ENCODE results near the gene BFAR.
"Not testable (repeated sequence)": the region's sequence is repeated elsewhere in the genome, so short reads cannot be mapped to it uniquely, and the experiment has no call there.

The BFAR gene

DNA sequence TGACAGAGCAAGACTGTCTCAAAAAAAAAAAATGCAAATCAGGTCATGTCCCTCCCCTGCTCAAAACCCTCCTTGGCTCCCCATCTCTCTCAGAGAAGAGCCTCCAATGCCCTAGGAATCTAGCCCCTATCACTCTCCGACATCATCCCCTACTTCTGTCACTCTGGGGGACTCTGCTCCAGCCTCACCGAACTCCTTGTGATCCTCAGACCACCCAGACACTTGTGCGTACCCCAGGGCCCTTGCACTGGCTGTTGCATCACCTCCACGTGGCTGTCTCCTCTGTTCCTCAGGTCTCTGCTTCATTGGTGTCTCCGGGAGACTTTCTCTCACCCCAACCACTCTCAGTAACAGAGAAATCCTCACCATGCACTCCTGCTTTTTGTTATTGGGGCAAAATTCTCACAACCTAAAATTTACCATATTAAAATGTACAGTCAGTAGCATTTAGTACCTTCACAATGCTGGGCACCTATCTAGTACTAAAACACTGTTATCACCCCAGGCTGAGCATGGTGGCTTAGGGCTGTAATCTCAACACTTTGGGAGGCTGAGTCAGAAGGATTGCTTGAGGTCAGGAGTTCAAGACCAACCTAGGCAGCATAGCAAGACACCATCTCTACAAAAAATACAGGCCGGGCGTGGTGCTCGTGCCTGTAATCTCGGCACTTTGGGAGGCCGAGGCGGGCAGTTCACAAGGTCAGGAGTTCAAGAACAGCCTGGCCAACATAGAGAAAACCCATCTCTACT, 46.2 kb downstream of the BFAR start:
- no peak overlapping the region for H3K27ac ChIP-seq
- TF ChIP-seq, protein P1, sequence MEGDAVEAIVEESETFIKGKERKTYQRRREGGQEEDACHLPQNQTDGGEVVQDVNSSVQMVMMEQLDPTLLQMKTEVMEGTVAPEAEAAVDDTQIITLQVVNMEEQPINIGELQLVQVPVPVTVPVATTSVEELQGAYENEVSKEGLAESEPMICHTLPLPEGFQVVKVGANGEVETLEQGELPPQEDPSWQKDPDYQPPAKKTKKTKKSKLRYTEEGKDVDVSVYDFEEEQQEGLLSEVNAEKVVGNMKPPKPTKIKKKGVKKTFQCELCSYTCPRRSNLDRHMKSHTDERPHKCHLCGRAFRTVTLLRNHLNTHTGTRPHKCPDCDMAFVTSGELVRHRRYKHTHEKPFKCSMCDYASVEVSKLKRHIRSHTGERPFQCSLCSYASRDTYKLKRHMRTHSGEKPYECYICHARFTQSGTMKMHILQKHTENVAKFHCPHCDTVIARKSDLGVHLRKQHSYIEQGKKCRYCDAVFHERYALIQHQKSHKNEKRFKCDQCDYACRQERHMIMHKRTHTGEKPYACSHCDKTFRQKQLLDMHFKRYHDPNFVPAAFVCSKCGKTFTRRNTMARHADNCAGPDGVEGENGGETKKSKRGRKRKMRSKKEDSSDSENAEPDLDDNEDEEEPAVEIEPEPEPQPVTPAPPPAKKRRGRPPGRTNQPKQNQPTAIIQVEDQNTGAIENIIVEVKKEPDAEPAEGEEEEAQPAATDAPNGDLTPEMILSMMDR (conservative IDR thresholded peaks at IDR 0.05), result no peak

DNA sequence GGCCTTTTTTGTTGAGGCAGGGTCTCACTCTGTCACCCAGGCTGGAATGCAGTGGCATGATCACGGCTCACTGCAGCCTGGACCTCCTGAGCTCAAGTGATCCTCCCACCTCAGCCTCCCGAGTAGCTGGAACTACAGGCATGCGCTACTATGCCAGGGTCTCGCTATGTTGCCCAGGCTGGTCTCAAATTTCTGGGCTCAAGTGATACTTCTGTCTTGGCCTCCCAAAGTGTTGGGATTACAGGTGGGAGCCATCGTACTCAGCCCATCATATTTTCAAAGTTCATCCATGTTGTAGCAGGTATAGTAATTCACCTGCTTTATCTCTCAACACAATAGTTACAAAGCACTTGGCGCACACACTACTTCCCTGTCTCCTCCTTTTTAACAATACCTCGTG, 47.6 kb downstream of the BFAR start:
- not testable (repeated sequence) for H3K27ac ChIP-seq

DNA sequence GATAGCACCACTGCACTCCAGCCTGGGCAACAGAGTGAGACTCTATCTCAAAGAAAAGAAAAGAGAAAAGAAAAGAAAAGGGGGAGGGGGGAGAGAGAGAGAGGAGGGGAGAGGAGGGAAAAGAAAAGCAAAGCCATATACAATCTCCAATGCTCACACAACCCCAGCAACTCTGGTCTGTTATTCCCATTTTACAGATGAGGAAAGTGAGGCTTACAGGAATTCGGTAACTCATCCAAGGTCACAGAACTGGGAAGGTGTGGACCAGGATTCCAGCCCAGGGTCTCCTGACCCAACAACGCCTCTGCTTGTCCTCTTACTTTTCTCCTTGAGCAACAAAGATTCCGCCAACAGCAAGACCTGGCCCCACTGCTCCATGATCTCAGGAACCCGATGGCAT, 48.4 kb downstream of the BFAR start:
- H3K27ac ChIP-seq, result no peak overlapping the region

DNA sequence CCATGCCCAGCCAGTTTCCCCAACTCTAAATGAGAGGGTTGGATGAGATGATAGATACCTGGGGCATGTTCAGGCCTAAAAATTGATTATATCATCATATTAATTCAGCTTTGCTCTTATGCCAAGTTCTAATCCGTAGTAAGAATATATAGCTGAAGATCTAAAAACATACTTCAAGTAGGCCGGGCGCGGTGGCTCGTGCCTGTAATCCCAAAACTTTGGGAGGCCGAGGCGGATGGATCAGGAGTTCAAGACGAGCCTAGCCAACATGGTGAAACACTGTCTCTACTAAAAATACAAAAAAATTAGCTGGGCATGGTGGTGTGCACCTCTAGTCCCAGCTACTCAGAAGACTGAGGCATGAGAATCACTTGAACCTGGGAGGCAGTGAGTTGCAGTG, 49.4 kb downstream of the BFAR start:
- H3K27ac ChIP-seq, result no peak overlapping the region
- TF ChIP-seq, protein P1 (conservative IDR thresholded peaks at IDR 0.05), result no peak

More for the DNA sequence above, 48.4 kb downstream of the BFAR start:
- TF ChIP-seq, protein P1 (conservative IDR thresholded peaks at IDR 0.05), result no peak

DNA sequence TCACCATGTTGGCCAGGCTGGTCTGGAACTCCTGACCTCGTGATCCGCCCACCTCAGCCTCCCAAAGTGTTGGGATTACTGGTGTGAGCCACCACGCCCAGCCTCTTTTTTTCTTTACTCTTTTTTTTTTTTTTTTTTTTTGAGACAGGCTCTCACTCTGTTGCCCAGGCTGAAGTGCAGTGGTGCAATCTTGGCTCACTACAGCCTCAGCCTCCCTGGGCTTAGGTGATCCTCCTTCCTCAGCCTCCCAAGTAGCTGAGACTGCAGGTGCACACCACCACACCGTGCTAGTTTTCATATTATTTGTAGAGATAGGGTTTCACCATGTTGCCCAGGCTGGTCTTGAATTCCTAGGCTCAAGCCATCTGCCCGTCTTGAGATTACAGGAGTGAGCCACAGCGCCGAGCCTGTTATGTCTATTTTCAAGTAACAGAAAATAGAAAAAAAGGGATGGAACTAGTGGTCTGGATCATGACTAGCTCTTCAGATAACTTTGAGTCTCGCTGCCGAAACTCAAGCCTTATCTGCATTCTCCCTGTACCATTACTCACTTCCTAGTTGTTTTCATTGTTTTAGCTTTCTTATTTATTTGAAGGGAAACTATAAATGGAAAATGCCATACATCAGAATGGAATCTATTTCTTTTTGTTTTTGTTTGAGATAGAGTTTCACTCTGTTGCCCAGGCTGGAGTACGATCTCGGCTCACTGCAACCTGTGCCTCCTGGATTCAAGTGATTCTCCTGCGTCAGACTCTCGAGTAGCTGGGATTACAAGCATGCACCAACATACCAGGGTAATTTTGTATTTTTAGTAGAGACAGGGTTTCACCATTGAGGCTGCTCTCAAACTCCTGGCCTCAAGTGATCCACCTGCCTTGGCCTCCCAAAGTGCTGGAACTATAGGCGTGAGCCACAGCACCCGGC, 53.4 kb downstream of the BFAR start:
- H3K27ac ChIP-seq, result not testable (repeated sequence)

DNA sequence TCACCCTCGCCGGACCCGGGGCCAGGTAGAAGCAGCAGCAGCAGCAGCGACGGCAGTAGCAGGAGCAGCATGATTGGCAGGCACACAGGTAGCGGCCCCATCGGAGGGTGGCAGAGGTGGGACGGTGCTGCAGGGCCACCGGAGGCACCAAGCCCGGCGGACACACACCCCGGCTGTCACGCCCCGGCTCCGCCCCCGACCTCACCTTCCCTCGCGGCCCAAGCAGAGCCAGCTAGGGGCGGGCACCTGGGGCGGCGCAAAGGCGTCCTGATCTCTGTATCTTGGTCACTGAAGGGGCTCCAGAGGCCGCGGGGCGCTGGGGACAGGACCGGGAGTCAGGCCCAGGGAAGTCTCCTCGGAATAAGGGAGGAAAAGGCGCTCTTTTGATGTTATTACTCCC, 61.4 kb downstream of the BFAR start, which contains the start of gene PLA2G10:
TSS of gene PLA2G10 (minus strand) at position 180 of the 400 bp plus-strand sequence. CDS start at position 101, 79 bp downstream.
- H3K27ac ChIP-seq, result not testable (repeated sequence)

DNA sequence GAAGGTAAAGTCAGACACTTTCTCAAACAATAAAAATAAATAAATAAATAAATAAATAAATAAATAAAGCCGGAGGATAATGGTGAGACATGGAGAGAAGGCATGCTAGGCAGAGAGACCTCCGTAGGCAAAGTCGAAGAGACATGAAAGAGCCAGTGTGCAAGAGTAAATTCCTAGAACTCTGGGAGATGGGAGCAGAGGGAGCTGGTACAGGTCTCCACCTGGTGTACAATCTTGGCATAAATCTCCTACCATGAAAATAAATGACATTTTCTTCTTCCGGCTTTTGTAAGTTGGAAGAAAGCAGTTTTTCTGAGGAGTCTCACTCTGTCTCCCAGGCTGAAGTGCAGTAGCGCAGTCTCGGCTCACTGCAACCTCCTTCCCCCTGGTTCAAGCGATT, 69.1 kb downstream of the BFAR start:
- H3K27ac ChIP-seq, result not testable (repeated sequence)

DNA sequence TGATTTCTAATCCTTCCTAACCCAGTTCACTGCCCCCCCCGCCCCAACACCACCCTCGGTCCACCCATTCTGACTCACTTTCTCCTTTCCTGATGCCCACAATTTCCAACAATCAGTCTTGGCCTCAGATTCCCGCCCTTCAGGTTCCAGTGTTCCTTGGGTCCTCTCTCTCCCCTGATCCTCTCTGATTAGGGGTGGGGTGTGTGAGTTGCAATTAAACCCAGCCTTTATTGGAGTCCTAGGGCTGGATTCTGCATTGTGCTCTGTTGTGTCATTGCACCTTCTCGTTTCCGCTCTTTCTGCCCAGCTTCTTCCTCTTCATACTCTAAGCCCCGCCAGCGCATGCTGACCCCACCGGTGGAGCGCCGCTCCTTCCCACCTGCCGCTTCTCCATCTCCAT, 69.9 kb downstream of the BFAR start:
- H3K27ac ChIP-seq, result not testable (repeated sequence)

DNA sequence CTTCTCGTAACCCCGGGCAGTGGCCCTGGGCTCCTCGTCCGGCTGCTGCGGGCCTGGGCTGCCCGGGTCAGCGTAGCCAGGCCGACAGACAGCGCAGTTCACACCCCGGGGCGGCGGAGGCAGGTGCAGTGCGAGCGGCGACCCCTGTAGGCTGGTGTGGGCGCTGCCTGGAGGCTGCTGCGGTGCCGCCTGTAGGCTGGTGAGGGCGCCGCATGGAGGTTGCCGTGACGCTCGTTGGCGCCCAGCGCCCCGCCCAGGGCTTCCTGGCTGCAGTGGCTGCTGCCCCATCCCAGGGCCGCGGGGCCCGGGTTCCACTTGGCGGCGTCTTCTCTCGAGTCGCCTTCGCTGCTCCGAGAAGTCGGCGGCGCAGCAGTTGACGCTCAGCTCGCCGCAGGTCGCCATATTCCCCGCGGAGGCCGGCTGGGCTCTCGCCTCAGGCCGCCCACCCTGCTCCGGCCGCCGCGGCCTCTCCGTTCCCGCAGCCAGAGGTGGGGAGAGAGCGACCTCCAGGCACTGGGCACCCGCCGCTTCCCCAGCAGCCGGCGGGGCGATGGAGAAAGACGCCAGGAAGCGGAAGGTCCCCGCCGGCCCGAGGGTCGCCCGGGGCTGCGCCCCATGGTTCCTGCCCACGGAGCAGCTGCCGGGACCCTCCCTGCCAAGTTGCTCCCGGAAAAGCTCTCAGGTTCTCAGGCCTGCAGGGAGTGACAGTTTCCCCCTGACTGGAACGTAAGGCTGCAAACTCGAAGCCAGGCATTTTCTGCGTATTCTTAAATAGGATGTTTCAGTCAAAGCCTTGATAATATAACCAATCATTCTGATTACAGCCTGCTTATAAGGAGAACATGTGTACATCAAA, 70.6 kb downstream of the BFAR start, which contains the start of gene NPIPA3:
TSS of gene NPIPA3 (plus strand) at position 256 of the 856 bp plus-strand sequence. CDS start 5,533 bp downstream, outside the sequence.
- not testable (repeated sequence) for H3K27ac ChIP-seq

All from VCaP (cell line).